IMR-90 (cell line): ENCODE results near the gene NHLRC2. TPM values are rescaled to one million over a fixed set of nuclear protein-coding genes. Genes with fewer than 3 reads are reported as not detected.

Experiments used
- ATAC-seq: fragments of 200-7000 bp; cut with Tn5 transposase; 2 replicates; pipeline ENCODE4 v1.9.1; 2020; ENCODE audit warnings: low read depth, mild to moderate bottlenecking, moderate library complexity
- BruUV-seq: library from RNA; stranded (reverse); fragments of 400-500 nt; replicated peaks from 2 replicates; lab custom pipeline; 2021; lab: Mats Ljungman, UMichigan
- CTCF ChIA-PET: fragments of 300-600 bp; formaldehyde crosslinking; extraction: SDS; loops from one replicate; lab custom pipeline; 2021; ENCODE audit warnings: antibody characterized with exemption; lab: Yijun Ruan, JAX
- POLR2A ChIA-PET: fragments of 300-600 bp; sonication (Branson Sonifier 250); formaldehyde crosslinking; loops from one replicate; lab custom pipeline; 2022; ENCODE audit warnings: antibody characterized with exemption; ENCODE audit not compliant: unreplicated experiment; lab: Charles Lee
- DNase-seq: peaks from one replicate; pipeline ENCODE4 v3.0.0; 2013
- H2AFZ ChIP-seq: replicated peaks from 2 replicates; pipeline ENCODE3; 2013; ENCODE audit warnings: low read length, mild to moderate bottlenecking; ENCODE audit not compliant: poor library complexity
- H2AK5ac ChIP-seq: 2 replicates; pipeline ENCODE4 v1.6.1; 2013; ENCODE audit warnings: low read depth, low read length, inconsistent platforms
- H2AK9ac ChIP-seq: replicated peaks from 2 replicates; pipeline ENCODE3; 2013; ENCODE audit warnings: mild to moderate bottlenecking, low read depth, low read length, moderate library complexity; ENCODE audit not compliant: poor library complexity
- H2BK120ac ChIP-seq: 2 replicates; pipeline ENCODE4 v1.6.1; 2013; ENCODE audit warnings: low read depth, low read length, inconsistent platforms
- H2BK15ac ChIP-seq: 3 replicates; pipeline ENCODE4 v1.6.1; 2013; ENCODE audit warnings: low read depth, low read length, inconsistent platforms
- H2BK20ac ChIP-seq: 2 replicates; pipeline ENCODE4 v1.6.1; 2013; ENCODE audit warnings: low read depth, mild to moderate bottlenecking, inconsistent platforms, low read length, moderate library complexity
- H2BK5ac ChIP-seq: 2 replicates; pipeline ENCODE4 v1.6.1; 2013; ENCODE audit warnings: mild to moderate bottlenecking, low read depth, low read length, inconsistent platforms; ENCODE audit not compliant: poor library complexity, severe bottlenecking
- H3K14ac ChIP-seq: replicated peaks from 2 replicates; pipeline ENCODE4 v1.6.1; 2013; ENCODE audit warnings: low read depth, low read length, inconsistent platforms
- H3K18ac ChIP-seq: 2 replicates; pipeline ENCODE4 v1.6.1; 2013; ENCODE audit warnings: low read depth, low read length, control low read depth
- H3K23ac ChIP-seq: 2 replicates; pipeline ENCODE4 v1.6.1; 2013; ENCODE audit warnings: low read depth, low read length, inconsistent platforms
- H3K27ac ChIP-seq: 2 replicates; pipeline ENCODE4 v1.5.1; 2013; ENCODE audit warnings: mild to moderate bottlenecking, control low read depth, low read length; ENCODE audit not compliant: insufficient read depth
- H3K27me3 ChIP-seq: 2 replicates; pipeline ENCODE4 v1.6.1; 2013; ENCODE audit warnings: low read length; ENCODE audit not compliant: control insufficient read depth, insufficient read depth
- H3K36me3 ChIP-seq: 2 replicates; pipeline ENCODE4 v1.6.1; 2013; ENCODE audit warnings: low read length, mixed read lengths; ENCODE audit not compliant: control insufficient read depth, insufficient read depth
- H3K4ac ChIP-seq: 2 replicates; pipeline ENCODE4 v1.6.1; 2013; ENCODE audit warnings: low read depth, low read length, inconsistent platforms
- H3K4me1 ChIP-seq: 2 replicates; pipeline ENCODE4 v1.6.1; 2013; ENCODE audit warnings: low read length, mixed read lengths; ENCODE audit not compliant: control insufficient read depth, insufficient read depth
- H3K4me2 ChIP-seq: 2 replicates; pipeline ENCODE4 v1.6.1; 2013; ENCODE audit warnings: low read depth, mild to moderate bottlenecking, control low read depth, low read length, moderate library complexity
- H3K4me3 ChIP-seq: 2 replicates; pipeline ENCODE4 v1.5.1; 2013; ENCODE audit warnings: low read depth, mild to moderate bottlenecking, control low read depth, low read length, moderate library complexity; ENCODE audit not compliant: insufficient read depth
- H3K56ac ChIP-seq: 2 replicates; pipeline ENCODE4 v1.6.1; 2013; ENCODE audit warnings: low read length, inconsistent platforms; ENCODE audit not compliant: insufficient read depth; ENCODE audit errors: extremely low read depth
- H3K79me1 ChIP-seq, 2 experiments: 2 replicates each; pipeline ENCODE4 v1.6.1; 2013; ENCODE audit warnings: low read length in 2 of 2, inconsistent platforms in 1 of 2, low read depth in 1 of 2
- H3K9ac ChIP-seq: 2 replicates; pipeline ENCODE4 v1.6.1; 2013; ENCODE audit warnings: low read depth, low read length, control low read depth
- H3K9me1 ChIP-seq: 2 replicates; pipeline ENCODE4 v1.6.1; 2013; ENCODE audit warnings: low read length, inconsistent platforms; ENCODE audit not compliant: insufficient read depth
- H3K9me3 ChIP-seq: 2 replicates; pipeline ENCODE4 v1.6.1; 2013; ENCODE audit warnings: low read length; ENCODE audit not compliant: control insufficient read depth, insufficient read depth
- H4K20me1 ChIP-seq: 2 replicates; pipeline ENCODE4 v1.6.1; 2013; ENCODE audit warnings: low read length, inconsistent platforms; ENCODE audit not compliant: insufficient read depth
- H4K5ac ChIP-seq: 2 replicates; pipeline ENCODE4 v1.6.1; 2013; ENCODE audit warnings: mild to moderate bottlenecking, low read depth, low read length, control low read depth
- H4K8ac ChIP-seq, 2 experiments: 2 replicates each; pipeline ENCODE4 v1.6.1; 2013; ENCODE audit warnings: low read depth in 2 of 2, low read length in 2 of 2, control low read depth in 1 of 2, inconsistent platforms in 1 of 2
- H4K91ac ChIP-seq: 2 replicates; pipeline ENCODE4 v1.6.1; 2013; ENCODE audit warnings: low read depth, low read length, inconsistent platforms; ENCODE audit not compliant: insufficient read depth
- BHLHE40 ChIP-seq: fragments of 150-350 bp; IDR thresholded peaks from 2 replicates; pipeline ENCODE4 v1.6.1; 2016; ENCODE audit warnings: mild to moderate bottlenecking, low read depth, low read length
- CEBPB ChIP-seq: IDR thresholded peaks from 2 replicates; pipeline ENCODE4 v1.6.1; 2012; ENCODE audit warnings: low read depth, low read length, improper control_type of control experiment
- CHD1 ChIP-seq: IDR thresholded peaks from 2 replicates; pipeline ENCODE4 v1.6.1; 2012; ENCODE audit warnings: low read depth, low read length, improper control_type of control experiment
- FOS ChIP-seq: fragments of 150-350 bp; IDR thresholded peaks from 2 replicates; pipeline ENCODE4 v1.6.1; 2016; ENCODE audit warnings: low read depth, low read length
- MAFK ChIP-seq: IDR thresholded peaks from 2 replicates; pipeline ENCODE4 v1.6.1; 2012; ENCODE audit warnings: low read depth, low read length, improper control_type of control experiment
- MAZ ChIP-seq: IDR thresholded peaks from 2 replicates; pipeline ENCODE4 v1.6.1; 2012; ENCODE audit warnings: low read depth, mild to moderate bottlenecking, low read length, improper control_type of control experiment, moderate library complexity, borderline replicate concordance
- MXI1 ChIP-seq: IDR thresholded peaks from 2 replicates; pipeline ENCODE4 v1.6.1; 2012; ENCODE audit warnings: low read depth, mild to moderate bottlenecking, low read length, moderate library complexity, borderline replicate concordance
- NFE2L2 ChIP-seq: fragments of 150-350 bp; IDR thresholded peaks from 2 replicates; pipeline ENCODE4 v1.6.1; 2016; ENCODE audit warnings: low read depth, mild to moderate bottlenecking, low read length
- POLR2A ChIP-seq: IDR thresholded peaks from 2 replicates; pipeline ENCODE4 v1.6.1; 2012; ENCODE audit warnings: mild to moderate bottlenecking, low read depth, low read length
- RAD21 ChIP-seq: IDR thresholded peaks from 2 replicates; pipeline ENCODE4 v1.6.1; 2012; ENCODE audit warnings: low read length, improper control_type of control experiment
- RCOR1 ChIP-seq: IDR thresholded peaks from 2 replicates; pipeline ENCODE4 v1.6.1; 2012; ENCODE audit warnings: mild to moderate bottlenecking, low read length, improper control_type of control experiment; ENCODE audit not compliant: insufficient replicate concordance
- RFX5 ChIP-seq: IDR thresholded peaks from 2 replicates; pipeline ENCODE4 v1.8.0; 2012; ENCODE audit warnings: low read depth, mild to moderate bottlenecking, low read length, moderate library complexity
- SMC3 ChIP-seq: fragments of 150-350 bp; IDR thresholded peaks from 2 replicates; pipeline ENCODE4 v1.6.1; 2016; ENCODE audit warnings: low read depth, mild to moderate bottlenecking, antibody characterized with exemption, low read length, moderate library complexity
- WGBS, 2 experiments: methylation state at CpG; one replicate each; pipeline versions ENCODE4 v1.1.5 to v1.1.7; 2013; ENCODE audit warnings: missing lambda C conversion rate in 2 of 2; ENCODE audit not compliant: insufficient read length in 1 of 2; ENCODE audit errors: extremely low coverage in 2 of 2; 5-methylcytosine and 5-hydroxymethylcytosine counted together
- dilution Hi-C: fragments of 300-500 bp; cut with HindIII; formaldehyde crosslinking; loops from one replicate; pipeline ENCODE4 v1.14.3; 2018; ENCODE audit warnings: low sequenced_read_pairs; ENCODE audit not compliant: unreplicated experiment
- in situ Hi-C: fragments of 300-500 bp; cut with MboI; formaldehyde crosslinking; loops from 3 replicates; pipeline ENCODE4 v1.14.3; 2019; ENCODE audit warnings: low sequenced_read_pairs, inconsistent platforms, mixed read lengths
- intact Hi-C: fragments of 100-400 bp; cut with micrococcal nuclease; formaldehyde crosslinking; loops from 2 replicates; pipeline ENCODE4 v1.10.0; 2022
- polyA plus RNA-seq, 3 experiments: library from polyadenylated mRNA; depleted of rRNA; stranded (reverse); fragments of >200 nt; gene quantifications; 2 replicates each; pipeline ENCODE4 v1.2.3, GENCODE V29; 2012; ENCODE audit warnings: low replicate concordance in 1 of 3
- total RNA-seq: library from RNA; depleted of rRNA; stranded (reverse); fragments of >200 nt; gene quantifications from 2 replicates; pipeline ENCODE4 v1.2.3, GENCODE V29; 2012
- TF ChIP-seq, protein P1 (sequence below): fragments of 150-350 bp; IDR thresholded peaks from 2 replicates; pipeline ENCODE4 v1.6.1; 2017; ENCODE audit warnings: mild to moderate bottlenecking, antibody characterized with exemption, low read length, low read depth
- TF ChIP-seq, protein P2 (sequence below): fragments of 150-350 bp; IDR thresholded peaks from 2 replicates; pipeline ENCODE4 v1.6.1; 2016; ENCODE audit warnings: low read depth, mild to moderate bottlenecking, low read length, moderate library complexity, borderline replicate concordance
- TF ChIP-seq, protein P3 (sequence below): conservative IDR thresholded peaks from 2 replicates; pipeline ENCODE4 v1.5.1; 2012; ENCODE audit warnings: mild to moderate bottlenecking, low read depth, low read length, improper control_type of control experiment

Gene NHLRC2
- total and polyA plus RNA-seq, 2 of the 4 experiments (the other 2 are of a cell fraction) = 3.0 to 11.8 TPM

DNA sequence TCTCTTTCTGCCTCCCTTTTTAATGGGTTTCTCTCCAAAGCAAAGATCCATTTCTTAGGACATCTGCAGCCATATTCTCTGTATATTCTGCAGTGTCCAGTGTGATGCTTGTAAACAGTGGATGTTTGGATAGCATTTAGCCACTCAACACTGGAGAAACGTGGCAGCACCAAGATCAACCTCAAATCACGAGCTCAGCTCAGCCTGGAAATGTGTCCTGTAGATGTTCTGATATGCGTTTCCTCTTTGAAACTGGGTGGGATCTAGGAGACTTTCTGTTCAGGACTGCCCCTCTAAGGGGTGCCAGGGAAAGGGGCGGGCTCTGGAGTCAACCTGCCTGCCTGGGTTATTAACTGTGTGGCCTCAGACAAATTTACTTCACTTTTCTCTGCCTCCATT, 91.2 kb downstream of the NHLRC2 start:
- Histone ChIP-seq H3K18ac (no peak overlapping the region), H2AK5ac (no peak overlapping the region; the same call in 1 of the 2 replicates), H3K9me1 (peaks cover 6% of the 10 kb centered on the region), H2BK120ac (peak overlapping the region; percentile 11), H3K36me3 (no peaks in the 10 kb centered on the region), H3K9me3 (no peaks in the 10 kb centered on the region), H2AK9ac (no peak overlapping the region), H3K4me3 (no peak overlapping the region), H3K4ac (peak overlapping the region; percentile 60; the same call in 1 of the 2 replicates), H4K20me1 (no peaks in the 10 kb centered on the region), H3K27ac (no peak overlapping the region), H3K4me1 (peaks cover 6% of the 10 kb centered on the region), H2BK20ac (peak overlapping the region; percentile 28), H4K91ac (peak overlapping the region; percentile 38; the same call in 1 of the 2 replicates), H3K9ac (no peak overlapping the region), H2AFZ (no peak overlapping the region), H3K79me1 (no peaks in the 10 kb centered on the region), H3K23ac (no peak overlapping the region), H4K8ac (no peak overlapping the region), H2BK5ac (no peak overlapping the region), H4K5ac (no peak overlapping the region), H3K27me3 (peaks cover 1% of the 10 kb centered on the region; the same call in 1 of the 2 replicates), H3K4me2 (no peak overlapping the region), H2BK15ac (peak overlapping the region; percentile 52; the same call in 1 of the 3 replicates), H3K56ac (no peak overlapping the region), H3K14ac (peak overlapping the region; percentile 25; the same call in 1 of the 2 replicates)
- BruUV-seq = no TSS peak
- dilution Hi-C loops (no loop called here), intact Hi-C loops (loop anchor here (10.0 kb wide), 1 partner anchor 319 kb away; no protein-coding TSS in a partner anchor), in situ Hi-C loops (no loop called here)
- ATAC-seq (no peak), DNase-seq (no peak)
- TF ChIP-seq FOS = no peak
- TF ChIP-seq MAZ = no peak
- TF ChIP-seq, protein P1, sequence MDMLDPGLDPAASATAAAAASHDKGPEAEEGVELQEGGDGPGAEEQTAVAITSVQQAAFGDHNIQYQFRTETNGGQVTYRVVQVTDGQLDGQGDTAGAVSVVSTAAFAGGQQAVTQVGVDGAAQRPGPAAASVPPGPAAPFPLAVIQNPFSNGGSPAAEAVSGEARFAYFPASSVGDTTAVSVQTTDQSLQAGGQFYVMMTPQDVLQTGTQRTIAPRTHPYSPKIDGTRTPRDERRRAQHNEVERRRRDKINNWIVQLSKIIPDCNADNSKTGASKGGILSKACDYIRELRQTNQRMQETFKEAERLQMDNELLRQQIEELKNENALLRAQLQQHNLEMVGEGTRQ = no peak
- no peak for TF ChIP-seq RCOR1
- no peak for TF ChIP-seq NFE2L2
- TF ChIP-seq POLR2A = no peak
- TF ChIP-seq MXI1 = no peak
- no peak for TF ChIP-seq CEBPB
- TF ChIP-seq SMC3 = no peak
- TF ChIP-seq CHD1 = no peak
- no peak for TF ChIP-seq MAFK
- no peak for TF ChIP-seq BHLHE40
- TF ChIP-seq, protein P2, sequence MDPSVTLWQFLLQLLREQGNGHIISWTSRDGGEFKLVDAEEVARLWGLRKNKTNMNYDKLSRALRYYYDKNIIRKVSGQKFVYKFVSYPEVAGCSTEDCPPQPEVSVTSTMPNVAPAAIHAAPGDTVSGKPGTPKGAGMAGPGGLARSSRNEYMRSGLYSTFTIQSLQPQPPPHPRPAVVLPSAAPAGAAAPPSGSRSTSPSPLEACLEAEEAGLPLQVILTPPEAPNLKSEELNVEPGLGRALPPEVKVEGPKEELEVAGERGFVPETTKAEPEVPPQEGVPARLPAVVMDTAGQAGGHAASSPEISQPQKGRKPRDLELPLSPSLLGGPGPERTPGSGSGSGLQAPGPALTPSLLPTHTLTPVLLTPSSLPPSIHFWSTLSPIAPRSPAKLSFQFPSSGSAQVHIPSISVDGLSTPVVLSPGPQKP = no peak
- no peak for TF ChIP-seq RAD21
- no peak for TF ChIP-seq RFX5
- TF ChIP-seq, protein P3, sequence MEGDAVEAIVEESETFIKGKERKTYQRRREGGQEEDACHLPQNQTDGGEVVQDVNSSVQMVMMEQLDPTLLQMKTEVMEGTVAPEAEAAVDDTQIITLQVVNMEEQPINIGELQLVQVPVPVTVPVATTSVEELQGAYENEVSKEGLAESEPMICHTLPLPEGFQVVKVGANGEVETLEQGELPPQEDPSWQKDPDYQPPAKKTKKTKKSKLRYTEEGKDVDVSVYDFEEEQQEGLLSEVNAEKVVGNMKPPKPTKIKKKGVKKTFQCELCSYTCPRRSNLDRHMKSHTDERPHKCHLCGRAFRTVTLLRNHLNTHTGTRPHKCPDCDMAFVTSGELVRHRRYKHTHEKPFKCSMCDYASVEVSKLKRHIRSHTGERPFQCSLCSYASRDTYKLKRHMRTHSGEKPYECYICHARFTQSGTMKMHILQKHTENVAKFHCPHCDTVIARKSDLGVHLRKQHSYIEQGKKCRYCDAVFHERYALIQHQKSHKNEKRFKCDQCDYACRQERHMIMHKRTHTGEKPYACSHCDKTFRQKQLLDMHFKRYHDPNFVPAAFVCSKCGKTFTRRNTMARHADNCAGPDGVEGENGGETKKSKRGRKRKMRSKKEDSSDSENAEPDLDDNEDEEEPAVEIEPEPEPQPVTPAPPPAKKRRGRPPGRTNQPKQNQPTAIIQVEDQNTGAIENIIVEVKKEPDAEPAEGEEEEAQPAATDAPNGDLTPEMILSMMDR = no peak
- POLR2A ChIA-PET = no interaction called here
- CTCF ChIA-PET = interaction anchor here (1.4 kb wide), 1 partner anchor 54 kb away, joined by 3 read pairs; no protein-coding TSS in a partner anchor
- 100% methylated on average over 1 of the region's 4 CpGs; no CpG with 5 or more reads in 1 of the 2 experiments for WGBS, 2 experiments
